NCI-H187 treated with DMSO at 0.1 percent for 48 hours (cell line): ENCODE measurements around the gene PSMA4.
"Not testable (repeated sequence)": the region's sequence is repeated elsewhere in the genome, so short reads cannot be mapped to it uniquely, and the experiment has no call there.

Experiments
- DNase-seq: peaks from one replicate; lab custom pipeline; 2025; lab: John Stamatoyannopoulos, UW

The PSMA4 gene

DNA sequence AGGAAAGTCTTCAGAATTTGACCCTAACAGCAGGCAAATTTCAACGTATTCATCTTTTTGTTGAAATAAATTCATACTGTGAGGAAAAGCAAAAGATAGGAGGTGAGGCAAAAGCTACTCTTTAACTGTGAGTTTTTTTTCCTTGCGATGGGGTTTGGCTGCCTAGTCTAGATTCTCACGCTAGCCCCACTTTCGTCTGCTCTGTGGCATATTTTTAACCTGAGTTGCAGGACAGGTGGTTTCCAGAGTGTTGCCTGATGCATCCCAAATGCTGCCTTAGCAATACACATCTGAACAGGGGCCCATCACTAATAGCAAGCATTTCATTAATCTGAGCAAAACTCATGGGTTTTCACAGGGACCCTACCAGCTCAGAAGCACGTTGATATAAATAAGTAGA, 11.7 kb downstream of the PSMA4 start:
- DNase-seq: no peak

DNA sequence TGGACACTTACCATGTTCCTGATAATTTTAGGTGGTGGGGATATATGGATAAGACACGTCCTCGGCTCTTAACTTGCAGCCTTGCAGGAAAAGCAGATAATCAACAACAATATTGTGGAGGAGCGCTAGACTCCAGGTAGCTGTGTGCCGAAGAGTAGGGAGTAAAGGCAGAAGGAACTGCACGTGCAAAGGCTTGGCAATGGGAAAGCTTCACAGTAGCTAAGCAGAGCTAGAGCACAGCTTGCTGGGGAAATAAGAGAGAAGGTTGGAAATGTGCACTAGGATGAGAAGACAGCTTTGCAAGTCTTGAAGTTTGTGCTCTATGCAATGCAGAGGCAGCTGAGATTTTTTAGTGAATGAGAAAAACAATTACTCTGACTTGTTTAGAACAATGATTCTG, 12.4 kb downstream of the PSMA4 start:
- DNase-seq: no peak

DNA sequence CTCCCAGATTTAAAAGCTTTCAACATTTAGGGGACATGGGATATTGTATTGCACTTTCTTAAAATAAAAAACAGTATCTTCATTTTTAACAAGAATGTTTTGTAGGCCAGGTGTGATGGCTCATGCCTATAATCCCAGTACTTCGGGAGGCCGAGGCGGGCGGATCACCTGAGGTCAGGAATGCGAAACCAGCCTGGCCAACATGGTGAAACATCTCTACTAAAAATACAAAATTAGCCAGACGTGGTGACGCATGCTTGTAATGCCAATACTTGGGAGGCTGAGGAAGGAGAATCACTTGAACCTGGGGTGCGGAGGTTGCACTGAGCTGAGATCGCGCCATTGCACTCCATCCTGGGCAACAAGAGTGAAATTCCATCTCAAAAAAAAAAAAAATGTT, 20.0 kb downstream of the PSMA4 start:
- not testable (repeated sequence) for DNase-seq

DNA sequence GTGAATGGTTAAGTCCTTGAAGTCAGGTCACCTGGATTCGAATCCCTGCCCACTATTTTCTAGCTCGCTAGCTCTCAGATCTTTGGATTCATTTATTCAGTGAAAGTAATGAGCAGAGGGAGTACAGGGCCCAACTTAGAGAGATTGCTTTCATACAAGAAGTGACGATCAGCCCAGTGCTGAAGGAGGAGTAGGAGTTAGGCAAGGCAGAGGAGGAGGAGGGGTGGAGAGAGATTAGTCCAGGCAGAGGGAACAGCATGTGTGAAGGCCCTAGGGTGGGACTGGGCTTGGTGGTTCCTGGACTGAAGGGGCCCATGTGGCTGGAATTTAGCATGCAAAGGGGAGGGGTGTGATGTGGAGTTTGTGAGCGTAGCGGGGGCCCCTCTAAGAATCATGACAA, 21.2 kb downstream of the PSMA4 start:
- no peak for DNase-seq

DNA sequence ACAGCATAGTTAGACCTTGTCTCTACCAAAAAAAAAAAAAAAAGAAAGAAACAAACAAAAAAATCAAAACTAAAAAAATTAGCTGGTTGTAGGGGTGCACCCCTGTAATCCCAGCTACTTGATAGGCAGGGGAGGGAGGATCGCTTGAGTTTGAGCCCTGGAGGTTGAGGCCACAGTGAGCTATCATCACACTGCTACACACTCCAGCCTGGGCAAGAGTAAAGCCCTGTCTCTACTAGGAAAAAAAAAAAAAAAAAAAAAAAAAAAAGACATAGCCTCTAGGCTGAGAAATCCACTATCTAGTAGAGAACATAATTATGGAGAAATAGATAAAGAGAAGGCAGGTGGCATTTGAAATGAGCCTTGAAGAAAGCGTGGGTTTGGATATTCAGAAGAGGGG, 22.8 kb downstream of the PSMA4 start:
- no peak for DNase-seq

DNA sequence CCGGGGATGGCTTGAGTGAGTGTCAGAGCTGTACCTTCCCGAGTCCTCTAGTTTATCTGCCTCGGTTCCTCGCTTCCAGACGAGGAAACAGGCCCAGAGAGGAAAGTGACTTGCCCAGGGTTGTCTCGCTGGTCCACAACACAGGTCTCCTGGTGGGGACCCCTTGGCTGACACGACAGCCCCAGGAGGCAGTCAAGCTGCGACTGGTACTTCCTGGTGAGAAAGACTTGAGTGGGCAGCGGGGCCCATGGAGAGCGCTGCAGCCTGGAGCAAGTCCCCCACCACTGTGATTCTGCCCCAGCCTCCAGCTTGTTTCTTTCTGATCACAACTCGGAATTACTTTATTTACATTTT, 24.5 kb downstream of the PSMA4 start:
- no peak for DNase-seq

DNA sequence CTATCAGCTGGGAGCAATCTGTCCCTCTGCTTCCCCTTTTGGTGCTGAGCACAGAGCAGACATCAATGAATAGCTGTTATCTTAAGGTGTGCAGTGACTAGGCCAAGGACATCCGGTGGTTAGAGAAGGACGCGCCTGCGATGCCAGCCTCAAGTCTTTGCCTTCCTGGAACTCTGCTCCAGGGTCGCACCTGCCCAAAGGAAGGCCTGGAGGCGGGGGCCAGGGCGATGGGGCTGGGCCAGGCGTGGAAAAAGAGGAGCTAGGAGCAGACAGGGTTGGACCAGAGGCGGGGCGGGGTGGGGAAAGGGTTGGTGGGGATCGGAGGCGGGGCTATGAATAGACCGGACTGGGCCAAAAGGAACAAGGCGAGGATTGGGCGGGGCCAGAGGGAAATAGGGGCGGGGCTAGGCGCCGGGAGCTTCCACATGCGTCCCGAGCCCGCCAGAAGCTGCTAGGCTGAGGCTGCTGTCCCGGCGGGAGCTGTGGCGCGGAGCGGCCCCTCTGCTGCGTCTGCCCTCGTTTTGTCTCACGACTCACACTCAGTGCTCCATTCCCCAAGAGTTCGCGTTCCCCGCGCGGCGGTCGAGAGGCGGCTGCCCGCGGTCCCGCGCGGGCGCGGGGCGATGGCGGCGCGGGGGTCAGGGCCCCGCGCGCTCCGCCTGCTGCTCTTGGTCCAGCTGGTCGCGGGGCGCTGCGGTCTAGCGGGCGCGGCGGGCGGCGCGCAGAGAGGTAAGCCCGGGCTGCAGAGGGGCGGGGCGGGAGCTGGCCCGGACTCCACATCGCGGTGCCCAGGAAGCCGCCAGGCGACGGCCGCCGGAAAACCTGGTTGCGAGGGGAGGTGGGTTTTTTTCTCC, 25.1 kb downstream of the PSMA4 start, which contains the start of gene CHRNA5:
CHRNA5 (plus strand) TSS at position 424 of the 854 bp plus-strand sequence; CDS start at position 624, 200 bp downstream.
- DNase-seq: peak; percentile 79

DNA sequence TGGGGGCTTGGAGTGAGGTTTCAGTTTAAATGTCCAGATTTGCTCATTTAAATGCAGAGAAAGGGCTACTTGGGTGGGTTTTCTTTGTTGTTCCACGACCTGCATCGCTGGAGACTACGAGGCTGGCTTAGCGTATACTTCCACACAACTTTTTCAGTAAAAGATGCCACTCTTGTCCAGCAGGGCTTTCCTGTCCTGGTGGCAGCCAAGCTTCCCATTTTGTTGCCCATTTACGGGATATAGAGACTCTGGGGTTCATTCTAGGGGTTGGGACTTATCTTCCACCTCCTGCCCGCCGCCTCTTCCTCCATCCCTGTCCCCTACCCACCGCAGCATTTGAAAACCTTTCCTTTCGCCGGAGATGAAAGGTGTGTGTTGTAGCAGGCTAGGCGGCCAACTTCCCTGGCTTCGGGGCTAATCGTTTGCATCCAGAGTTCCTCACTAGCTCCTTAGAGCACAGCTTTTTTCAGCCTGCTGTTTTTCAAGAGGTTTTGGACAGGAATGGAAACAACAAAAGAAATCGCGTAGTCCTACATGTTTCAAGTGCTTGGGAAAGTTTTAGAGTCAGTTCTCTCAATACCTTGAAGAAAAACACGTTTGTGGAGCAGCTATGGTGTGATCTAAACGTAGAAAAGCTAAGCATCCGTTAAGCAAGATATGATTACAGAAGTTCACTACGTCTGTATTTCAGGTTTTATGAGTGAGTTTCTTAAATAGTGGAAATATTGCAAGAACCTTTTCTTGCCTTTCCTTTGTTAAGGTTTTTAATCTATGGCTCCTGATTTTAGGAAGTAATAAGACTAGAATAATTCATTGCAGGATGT, 25.9 kb downstream of the PSMA4 start:
- DNase-seq: no peak

DNA sequence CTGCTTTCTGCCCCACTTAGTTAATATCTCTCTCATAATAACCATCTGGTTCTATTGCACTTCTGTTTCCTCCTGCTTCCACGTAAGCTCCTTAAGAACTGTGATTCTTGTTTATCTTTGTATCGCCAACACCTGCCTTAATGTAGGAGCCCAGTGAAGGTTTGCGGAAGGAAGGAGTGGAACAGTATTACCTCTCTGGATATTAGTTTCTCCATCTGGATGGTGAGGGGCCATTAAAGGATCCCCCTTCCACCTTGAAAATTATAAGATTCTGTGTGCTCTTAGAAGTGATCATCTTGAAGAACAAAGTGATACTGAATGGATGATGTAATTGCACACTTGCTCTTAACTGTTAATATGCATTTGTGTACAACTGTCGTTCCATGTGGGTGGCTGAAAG, 27.3 kb downstream of the PSMA4 start:
- DNase-seq: no peak

DNA sequence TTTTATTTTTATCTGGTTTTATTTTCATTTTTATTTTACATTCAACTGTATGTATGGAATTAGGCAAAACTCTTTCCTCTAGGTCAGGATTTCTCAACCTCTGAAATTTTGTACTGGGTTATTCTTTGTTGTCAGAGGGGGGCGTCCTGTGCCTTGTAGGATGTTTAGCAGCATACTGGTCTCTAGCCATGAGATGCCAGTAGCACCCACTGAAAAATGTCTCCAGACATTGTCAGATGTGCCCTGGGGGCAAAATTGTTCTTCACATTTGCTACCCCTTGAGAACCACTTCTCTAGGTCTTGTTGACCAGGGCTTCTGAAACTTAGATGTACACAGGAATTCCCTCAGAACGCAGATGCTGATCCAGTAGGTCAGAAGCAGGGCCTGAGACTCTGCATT, 30.5 kb downstream of the PSMA4 start:
- no peak for DNase-seq

DNA sequence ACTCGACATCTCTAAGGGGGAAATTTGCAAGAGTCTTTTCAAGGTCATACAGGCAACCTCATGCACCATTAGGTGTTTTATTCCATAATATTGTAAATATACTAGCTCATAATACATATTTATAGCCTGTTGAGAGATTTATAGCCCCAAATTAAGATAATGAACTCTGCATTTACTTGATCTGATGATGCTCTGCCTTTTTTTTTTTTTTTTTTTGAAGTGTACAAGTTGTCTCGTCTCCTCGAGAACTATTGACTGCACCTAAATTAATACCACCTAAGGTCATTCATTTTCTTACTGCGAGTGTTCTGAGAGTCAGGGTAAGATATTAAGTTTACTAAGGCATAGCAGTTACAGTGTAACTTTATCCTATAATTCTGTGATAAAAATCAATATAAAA, 31.1 kb downstream of the PSMA4 start:
- no peak for DNase-seq

DNA sequence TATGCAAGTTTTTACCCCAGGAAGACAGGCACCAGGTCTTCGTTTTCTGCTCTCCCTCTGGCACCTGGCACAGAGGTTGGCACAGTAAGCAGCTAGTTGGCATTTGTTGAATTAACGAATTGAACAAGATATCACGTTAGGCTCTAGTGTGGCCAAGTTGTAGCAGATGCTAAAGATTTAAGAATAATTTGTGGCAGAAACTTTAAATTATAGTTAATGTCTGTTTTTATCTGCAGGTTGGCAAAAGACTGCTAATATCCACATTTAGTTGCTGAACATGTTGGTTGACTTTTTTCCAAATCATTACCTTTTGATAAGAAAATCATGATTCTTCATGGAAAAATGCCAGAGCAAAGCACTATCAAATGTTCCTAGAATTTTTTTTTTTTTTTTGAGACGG, 33.2 kb downstream of the PSMA4 start:
- DNase-seq: no peak

DNA sequence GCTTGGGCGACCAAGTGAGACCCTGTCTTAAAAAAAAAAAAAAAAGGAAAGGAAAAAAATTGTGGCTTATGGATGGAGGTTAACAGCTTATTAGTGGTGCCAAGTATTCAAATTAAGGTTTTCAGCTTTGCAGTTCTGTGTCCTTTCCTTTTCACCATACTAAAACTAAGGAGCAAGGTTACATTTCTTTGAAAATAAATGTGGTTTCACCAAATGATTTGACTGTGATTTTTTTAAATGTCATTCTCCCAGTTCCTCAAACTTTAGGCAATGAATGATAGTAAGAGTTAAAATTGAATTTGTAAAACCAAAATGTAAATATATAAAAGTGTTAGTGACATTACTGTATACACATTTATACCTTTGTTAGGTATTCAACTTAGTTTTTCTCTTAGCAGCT, 34.7 kb downstream of the PSMA4 start:
- no peak for DNase-seq

DNA sequence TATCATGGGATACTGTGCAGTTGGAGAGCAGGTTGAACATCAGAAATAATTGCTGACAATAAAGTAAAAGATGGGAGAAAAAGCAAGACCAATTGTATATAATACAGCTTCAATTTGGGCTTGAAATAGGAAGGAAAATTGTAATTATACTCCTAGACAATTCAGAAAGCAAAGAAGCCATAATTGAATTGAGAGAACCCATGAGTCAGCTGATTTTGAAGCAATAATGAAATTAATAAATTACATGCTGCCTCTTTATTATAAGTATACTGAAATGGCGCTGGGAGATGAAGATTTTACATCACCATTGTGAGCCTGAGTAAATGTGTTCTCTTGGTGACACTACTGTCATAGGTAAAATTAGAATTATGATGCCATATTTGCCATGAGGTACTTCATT, 57.3 kb downstream of the PSMA4 start:
- DNase-seq: no peak

DNA sequence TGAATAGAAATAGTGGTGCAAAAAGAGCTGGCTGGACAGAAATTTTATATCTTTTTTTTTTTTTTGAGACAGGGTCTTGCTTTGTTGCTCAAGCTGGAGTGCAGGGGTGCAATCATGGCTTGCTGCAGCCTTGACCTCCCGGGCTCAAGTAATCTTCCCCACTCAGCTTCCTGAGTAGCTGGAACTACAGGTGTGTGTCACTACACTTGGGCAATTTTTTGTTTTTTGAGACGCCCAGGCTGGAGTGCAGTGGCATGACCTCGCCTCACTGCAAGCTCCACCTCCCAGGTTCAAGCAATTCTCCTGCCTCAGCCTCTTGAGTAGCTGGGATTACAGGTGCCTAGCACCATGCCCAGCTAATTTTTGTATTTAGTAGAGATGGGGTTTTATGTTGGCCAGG, 58.1 kb downstream of the PSMA4 start:
- no peak for DNase-seq

DNA sequence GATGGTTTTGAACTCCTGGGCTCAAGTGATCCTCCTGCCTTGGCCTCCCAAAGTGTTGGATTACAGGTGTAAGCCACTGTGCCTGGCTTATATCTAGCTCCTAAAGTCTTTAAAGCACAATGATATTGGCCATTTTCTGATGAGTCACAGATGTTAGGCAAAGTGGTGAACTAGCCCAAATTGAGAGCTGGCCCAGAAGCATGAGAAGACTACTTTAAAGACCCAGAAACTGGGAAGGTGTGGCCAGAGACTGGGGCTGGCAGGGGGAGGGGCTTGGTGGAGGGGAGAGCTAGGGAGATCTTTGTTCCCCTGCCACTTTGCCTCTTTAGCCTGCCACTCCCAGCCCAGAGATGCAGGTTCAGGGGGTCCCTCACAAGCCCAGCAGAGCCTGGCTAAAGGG, 58.9 kb downstream of the PSMA4 start:
- DNase-seq: no peak
